ENCODE data around the gene FOXO6.

The FOXO6 gene

GRCh38 chr1:41349361-41350054 is 11.7 kb upstream of the FOXO6 start:
- Histone ChIP-seq H2AFZ (ENCODE audit: low read length) (no peak overlapping the region), H2BK5ac (ENCODE audit: low read length) (no peak overlapping the region), H3K79me1 (ENCODE audit: low read depth, low read length) (no peaks in the 10 kb centered on the region), H2AK5ac (ENCODE audit: low read depth, low read length) (no peak overlapping the region), H3K9me3 (replicated peaks in 1 of 2; ENCODE audit: control insufficient read depth in 2 of 2, insufficient read depth in 1 of 2, low read depth in 1 of 2, low read length in 2 of 2) (no peaks in the 10 kb centered on the region), H3K23ac (ENCODE audit: low read depth, low read length, poor library complexity) (no peak overlapping the region), H4K91ac (ENCODE audit: low read depth, low read length, poor library complexity) (no peak overlapping the region), H3K4me3 (ENCODE audit: low read length in 2 of 2) (no peak overlapping the region), H2BK15ac (ENCODE audit: low read length) (no peak overlapping the region), H3K14ac (ENCODE audit: low read length) (no peak overlapping the region), H3K27ac (replicated peaks; ENCODE audit: low read length) (no peak overlapping the region), H3K4me1 (ENCODE audit: control insufficient read depth in 2 of 2, insufficient read depth in 1 of 2, low read depth in 1 of 2, low read length in 2 of 2) (peaks cover 0 to 3% of the 10 kb centered on the region in 2 donors), H2BK12ac (ENCODE audit: low read length) (no peak overlapping the region), H3K27me3 (ENCODE audit: control insufficient read depth in 3 of 3, insufficient read depth in 3 of 3, low read depth in 1 of 3, low read length in 3 of 3) (peaks cover 0 to 10% (median 0%) of the 10 kb centered on the region in 3 experiments), H2BK120ac (ENCODE audit: low read depth, low read length) (no peak overlapping the region), H3K4ac (ENCODE audit: low read length) (no peak overlapping the region), H3K9ac (ENCODE audit: low read depth, low read length, poor library complexity) (no peak overlapping the region), H4K8ac (ENCODE audit: low read depth, low read length) (no peak overlapping the region), H3K18ac (ENCODE audit: low read length) (peak overlapping the region; percentile 50), H3K4me2 (ENCODE audit: insufficient read depth, low read length, poor library complexity, severe bottlenecking) (no peak overlapping the region), H3K36me3 (replicated peaks in 1 of 2; ENCODE audit: control insufficient read depth in 2 of 2, insufficient read depth in 2 of 2, low read length in 2 of 2) (no peaks in the 10 kb centered on the region)
- no peak for DNase-seq (ENCODE audit: low spot score)
- WGBS, 2 donors (ENCODE audit: extremely low coverage in 2 of 2, insufficient read length in 2 of 2, insufficient replicate concordance in 1 of 2) = no CpG with 5 or more reads among the region's 8 CpGs

GRCh38 chr1:41350055-41350378 is 11.2 kb upstream of the FOXO6 start:
- Histone ChIP-seq H3K4me2 (ENCODE audit: insufficient read depth, low read length, poor library complexity, severe bottlenecking) (no peak overlapping the region), H3K18ac (ENCODE audit: low read length) (peak overlapping the region; percentile 50), H3K14ac (ENCODE audit: low read length) (no peak overlapping the region), H3K4ac (ENCODE audit: low read length) (no peak overlapping the region), H3K23ac (ENCODE audit: low read depth, low read length, poor library complexity) (no peak overlapping the region), H3K4me1 (ENCODE audit: control insufficient read depth in 2 of 2, insufficient read depth in 1 of 2, low read depth in 1 of 2, low read length in 2 of 2) (peaks cover 0 to 3% of the 10 kb centered on the region in 2 donors), H2AK5ac (ENCODE audit: low read depth, low read length) (no peak overlapping the region), H2AFZ (ENCODE audit: low read length) (no peak overlapping the region), H2BK12ac (ENCODE audit: low read length) (no peak overlapping the region), H3K27me3 (ENCODE audit: control insufficient read depth in 3 of 3, insufficient read depth in 3 of 3, low read depth in 1 of 3, low read length in 3 of 3) (peaks cover 0 to 10% (median 0%) of the 10 kb centered on the region in 3 experiments), H3K4me3 (ENCODE audit: low read length in 2 of 2) (no peak overlapping the region), H3K36me3 (replicated peaks in 1 of 2; ENCODE audit: control insufficient read depth in 2 of 2, insufficient read depth in 2 of 2, low read length in 2 of 2) (no peaks in the 10 kb centered on the region), H4K91ac (ENCODE audit: low read depth, low read length, poor library complexity) (no peak overlapping the region), H2BK15ac (ENCODE audit: low read length) (no peak overlapping the region), H3K9me3 (replicated peaks in 1 of 2; ENCODE audit: control insufficient read depth in 2 of 2, insufficient read depth in 1 of 2, low read depth in 1 of 2, low read length in 2 of 2) (no peaks in the 10 kb centered on the region), H3K27ac (replicated peaks; ENCODE audit: low read length) (no peak overlapping the region), H2BK5ac (ENCODE audit: low read length) (no peak overlapping the region), H4K8ac (ENCODE audit: low read depth, low read length) (no peak overlapping the region), H3K9ac (ENCODE audit: low read depth, low read length, poor library complexity) (no peak overlapping the region), H2BK120ac (ENCODE audit: low read depth, low read length) (no peak overlapping the region), H3K79me1 (ENCODE audit: low read depth, low read length) (no peaks in the 10 kb centered on the region)
- no peak for DNase-seq (ENCODE audit: low spot score)
- no CpG with 5 or more reads among the region's 2 CpGs for WGBS, 2 donors (ENCODE audit: extremely low coverage in 2 of 2, insufficient read length in 2 of 2, insufficient replicate concordance in 1 of 2)

- Histone ChIP-seq H2AFZ (ENCODE audit: low read length) (no peak overlapping the region), H3K36me3 (replicated peaks in 1 of 2; ENCODE audit: control insufficient read depth in 2 of 2, insufficient read depth in 2 of 2, low read length in 2 of 2) (no peaks in the 10 kb centered on the region), H3K14ac (ENCODE audit: low read length) (no peak overlapping the region), H3K4me2 (ENCODE audit: insufficient read depth, low read length, poor library complexity, severe bottlenecking) (no peak overlapping the region), H3K9me3 (replicated peaks in 1 of 2; ENCODE audit: control insufficient read depth in 2 of 2, insufficient read depth in 1 of 2, low read depth in 1 of 2, low read length in 2 of 2) (no peaks in the 10 kb centered on the region), H4K8ac (ENCODE audit: low read depth, low read length) (no peak overlapping the region), H3K27me3 (ENCODE audit: control insufficient read depth in 3 of 3, insufficient read depth in 3 of 3, low read depth in 1 of 3, low read length in 3 of 3) (peaks cover 0 to 11% (median 0%) of the 10 kb centered on the region in 3 experiments), H3K4ac (ENCODE audit: low read length) (no peak overlapping the region), H2AK5ac (ENCODE audit: low read depth, low read length) (peak overlapping the region; percentile 32), H3K18ac (ENCODE audit: low read length) (no peak overlapping the region), H2BK12ac (ENCODE audit: low read length) (no peak overlapping the region), H4K91ac (ENCODE audit: low read depth, low read length, poor library complexity) (no peak overlapping the region), H2BK15ac (ENCODE audit: low read length) (no peak overlapping the region), H2BK120ac (ENCODE audit: low read depth, low read length) (no peak overlapping the region), H3K79me1 (ENCODE audit: low read depth, low read length) (no peaks in the 10 kb centered on the region), H3K23ac (ENCODE audit: low read depth, low read length, poor library complexity) (peak overlapping the region; percentile 52), H3K4me1 (ENCODE audit: control insufficient read depth in 2 of 2, insufficient read depth in 1 of 2, low read depth in 1 of 2, low read length in 2 of 2) (peaks cover 0 to 3% of the 10 kb centered on the region in 2 donors), H2BK5ac (ENCODE audit: low read length) (no peak overlapping the region), H3K4me3 (ENCODE audit: low read length in 2 of 2) (no peak overlapping the region), H3K27ac (replicated peaks; ENCODE audit: low read length) (no peak overlapping the region), H3K9ac (ENCODE audit: low read depth, low read length, poor library complexity) (no peak overlapping the region)
- WGBS, 2 donors (ENCODE audit: extremely low coverage in 2 of 2, insufficient read length in 2 of 2, insufficient replicate concordance in 1 of 2) = no CpG with 5 or more reads among the region's 6 CpGs
- no peak for DNase-seq (ENCODE audit: low spot score)
Observed at GRCh38 chr1:41351262-41352151, 9.7 kb upstream of the FOXO6 start.

DNA sequence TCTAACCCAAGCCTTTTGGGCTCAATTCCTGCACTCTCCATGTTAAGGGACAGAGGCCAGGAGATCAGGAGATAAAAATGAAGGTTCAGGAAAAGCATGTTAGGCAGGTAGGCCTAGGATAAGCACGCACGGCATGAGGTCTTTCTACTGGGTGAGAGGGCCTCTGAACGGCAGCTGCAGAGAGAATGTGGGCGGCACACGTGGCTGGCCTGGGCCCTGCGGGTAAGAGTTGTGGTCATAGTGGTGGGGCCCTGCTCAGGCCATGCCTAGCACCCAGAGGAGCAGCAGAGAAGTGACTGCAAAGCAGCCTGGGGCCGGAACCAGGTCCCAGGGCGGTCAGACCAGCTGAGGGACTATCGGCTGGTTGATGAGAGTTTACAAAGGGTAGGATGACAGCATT is 7.5 kb upstream of the FOXO6 start:
- Histone ChIP-seq H2BK15ac (ENCODE audit: low read length) (no peak overlapping the region), H3K23ac (ENCODE audit: low read depth, low read length, poor library complexity) (no peak overlapping the region), H4K91ac (ENCODE audit: low read depth, low read length, poor library complexity) (no peak overlapping the region), H2BK120ac (ENCODE audit: low read depth, low read length) (no peak overlapping the region), H2BK12ac (ENCODE audit: low read length) (no peak overlapping the region), H3K14ac (ENCODE audit: low read length) (no peak overlapping the region), H2AFZ (ENCODE audit: low read length) (no peak overlapping the region), H2BK5ac (ENCODE audit: low read length) (no peak overlapping the region), H3K4me1 (ENCODE audit: control insufficient read depth in 2 of 2, insufficient read depth in 1 of 2, low read depth in 1 of 2, low read length in 2 of 2) (peaks cover 15 to 20% of the 10 kb centered on the region in 2 donors), H3K4ac (ENCODE audit: low read length) (no peak overlapping the region), H4K8ac (ENCODE audit: low read depth, low read length) (no peak overlapping the region), H3K9me3 (replicated peaks in 1 of 2; ENCODE audit: control insufficient read depth in 2 of 2, insufficient read depth in 1 of 2, low read depth in 1 of 2, low read length in 2 of 2) (no peaks in the 10 kb centered on the region), H2AK5ac (ENCODE audit: low read depth, low read length) (no peak overlapping the region), H3K4me3 (ENCODE audit: low read length in 2 of 2) (no peak overlapping the region), H3K79me1 (ENCODE audit: low read depth, low read length) (no peaks in the 10 kb centered on the region), H3K27ac (replicated peaks; ENCODE audit: low read length) (no peak overlapping the region), H3K36me3 (replicated peaks in 1 of 2; ENCODE audit: control insufficient read depth in 2 of 2, insufficient read depth in 2 of 2, low read length in 2 of 2) (no peaks in the 10 kb centered on the region), H3K9ac (ENCODE audit: low read depth, low read length, poor library complexity) (no peak overlapping the region), H3K27me3 (ENCODE audit: control insufficient read depth in 3 of 3, insufficient read depth in 3 of 3, low read depth in 1 of 3, low read length in 3 of 3) (peaks cover 0 to 20% (median 0%) of the 10 kb centered on the region in 3 experiments), H3K18ac (ENCODE audit: low read length) (no peak overlapping the region), H3K4me2 (ENCODE audit: insufficient read depth, low read length, poor library complexity, severe bottlenecking) (no peak overlapping the region)
- no peak for DNase-seq (ENCODE audit: low spot score)
- no CpG with 5 or more reads among the region's 9 CpGs for WGBS, 2 donors (ENCODE audit: extremely low coverage in 2 of 2, insufficient read length in 2 of 2, insufficient replicate concordance in 1 of 2)
